ENCODE results near the gene HEXIM1.

DNA sequence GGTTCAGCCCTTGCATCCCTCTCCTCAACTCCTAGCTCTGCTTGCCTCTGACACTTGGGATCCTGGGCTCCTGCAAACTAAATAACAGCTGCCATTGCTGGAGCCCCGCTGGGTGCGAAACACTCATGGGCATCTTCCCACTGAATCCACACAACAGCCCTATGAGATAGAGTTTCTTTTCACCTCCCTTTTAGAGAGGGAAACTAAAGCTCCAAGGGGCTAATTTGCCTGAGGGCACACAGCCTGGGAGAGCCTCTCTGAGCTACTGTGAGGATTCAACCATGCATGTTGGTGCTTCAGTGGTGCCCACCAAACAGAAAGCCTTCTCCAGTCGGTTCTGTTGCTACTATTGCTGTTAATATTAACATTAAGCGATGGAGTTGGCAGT lies 8.7 kb upstream of the HEXIM1 start:
- TF ChIP-seq EZH2 (IDR thresholded peaks at IDR 0.05; ENCODE audit: low read depth, unreplicated experiment) (no peak), ZNF114 (CRISPR knock-in tag; IDR thresholded peaks at IDR 0.05) (no peak), JUNB (IDR thresholded peaks at IDR 0.05; ENCODE audit: unreplicated experiment) (no peak), CREB1 (CRISPR knock-in tag; IDR thresholded peaks at IDR 0.05; ENCODE audit: low read depth) (no peak), POLR2AphosphoS5 (IDR thresholded peaks at IDR 0.05; ENCODE audit: low read depth) (no peak), NANOG (IDR thresholded peaks at IDR 0.05; ENCODE audit: borderline replicate concordance) (no peak), EZH2phosphoT487 (IDR thresholded peaks at IDR 0.05; ENCODE audit: unreplicated experiment) (no peak), ZNF331 (CRISPR knock-in tag; IDR thresholded peaks at IDR 0.05; ENCODE audit: low read depth) (no peak)
- TF ChIP-seq, protein P1, sequence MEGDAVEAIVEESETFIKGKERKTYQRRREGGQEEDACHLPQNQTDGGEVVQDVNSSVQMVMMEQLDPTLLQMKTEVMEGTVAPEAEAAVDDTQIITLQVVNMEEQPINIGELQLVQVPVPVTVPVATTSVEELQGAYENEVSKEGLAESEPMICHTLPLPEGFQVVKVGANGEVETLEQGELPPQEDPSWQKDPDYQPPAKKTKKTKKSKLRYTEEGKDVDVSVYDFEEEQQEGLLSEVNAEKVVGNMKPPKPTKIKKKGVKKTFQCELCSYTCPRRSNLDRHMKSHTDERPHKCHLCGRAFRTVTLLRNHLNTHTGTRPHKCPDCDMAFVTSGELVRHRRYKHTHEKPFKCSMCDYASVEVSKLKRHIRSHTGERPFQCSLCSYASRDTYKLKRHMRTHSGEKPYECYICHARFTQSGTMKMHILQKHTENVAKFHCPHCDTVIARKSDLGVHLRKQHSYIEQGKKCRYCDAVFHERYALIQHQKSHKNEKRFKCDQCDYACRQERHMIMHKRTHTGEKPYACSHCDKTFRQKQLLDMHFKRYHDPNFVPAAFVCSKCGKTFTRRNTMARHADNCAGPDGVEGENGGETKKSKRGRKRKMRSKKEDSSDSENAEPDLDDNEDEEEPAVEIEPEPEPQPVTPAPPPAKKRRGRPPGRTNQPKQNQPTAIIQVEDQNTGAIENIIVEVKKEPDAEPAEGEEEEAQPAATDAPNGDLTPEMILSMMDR (conservative IDR thresholded peaks at IDR 0.05; ENCODE audit: low read depth in 2 of 2) = no peak
- TF ChIP-seq, protein P2, sequence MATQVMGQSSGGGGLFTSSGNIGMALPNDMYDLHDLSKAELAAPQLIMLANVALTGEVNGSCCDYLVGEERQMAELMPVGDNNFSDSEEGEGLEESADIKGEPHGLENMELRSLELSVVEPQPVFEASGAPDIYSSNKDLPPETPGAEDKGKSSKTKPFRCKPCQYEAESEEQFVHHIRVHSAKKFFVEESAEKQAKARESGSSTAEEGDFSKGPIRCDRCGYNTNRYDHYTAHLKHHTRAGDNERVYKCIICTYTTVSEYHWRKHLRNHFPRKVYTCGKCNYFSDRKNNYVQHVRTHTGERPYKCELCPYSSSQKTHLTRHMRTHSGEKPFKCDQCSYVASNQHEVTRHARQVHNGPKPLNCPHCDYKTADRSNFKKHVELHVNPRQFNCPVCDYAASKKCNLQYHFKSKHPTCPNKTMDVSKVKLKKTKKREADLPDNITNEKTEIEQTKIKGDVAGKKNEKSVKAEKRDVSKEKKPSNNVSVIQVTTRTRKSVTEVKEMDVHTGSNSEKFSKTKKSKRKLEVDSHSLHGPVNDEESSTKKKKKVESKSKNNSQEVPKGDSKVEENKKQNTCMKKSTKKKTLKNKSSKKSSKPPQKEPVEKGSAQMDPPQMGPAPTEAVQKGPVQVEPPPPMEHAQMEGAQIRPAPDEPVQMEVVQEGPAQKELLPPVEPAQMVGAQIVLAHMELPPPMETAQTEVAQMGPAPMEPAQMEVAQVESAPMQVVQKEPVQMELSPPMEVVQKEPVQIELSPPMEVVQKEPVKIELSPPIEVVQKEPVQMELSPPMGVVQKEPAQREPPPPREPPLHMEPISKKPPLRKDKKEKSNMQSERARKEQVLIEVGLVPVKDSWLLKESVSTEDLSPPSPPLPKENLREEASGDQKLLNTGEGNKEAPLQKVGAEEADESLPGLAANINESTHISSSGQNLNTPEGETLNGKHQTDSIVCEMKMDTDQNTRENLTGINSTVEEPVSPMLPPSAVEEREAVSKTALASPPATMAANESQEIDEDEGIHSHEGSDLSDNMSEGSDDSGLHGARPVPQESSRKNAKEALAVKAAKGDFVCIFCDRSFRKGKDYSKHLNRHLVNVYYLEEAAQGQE (IDR thresholded peaks at IDR 0.05; ENCODE audit: unreplicated experiment) = no peak
